HG02798 (cell line): ENCODE data around the gene LINGO3.
"Not testable (repeated sequence)": the region's sequence is repeated elsewhere in the genome, so short reads cannot be mapped to it uniquely, and the experiment has no call there.

Source experiments
- ATAC-seq: cut with Tn5 transposase; IDR thresholded peaks from one replicate; pipeline ENCODE4 v1.9.1; 2021; ENCODE audit warnings: mild to moderate bottlenecking; ENCODE audit not compliant: unreplicated experiment, poor library complexity

The LINGO3 gene

GRCh38 chr19:2308114-2308556 lies at the start of gene LINGO3:
Gene LINGO3 (minus strand): TSS chr19:2308154. CDS start chr19:2291776, 16,378 bp downstream.
- no peak for ATAC-seq

GRCh38 chr19:2356036-2356646 lies 48.2 kb upstream of the LINGO3 start:
- ATAC-seq: no peak

- ATAC-seq: no peak
Observed at GRCh38 chr19:2355168-2356035, 47.4 kb upstream of the LINGO3 start.

GRCh38 chr19:2354670-2355069 lies 46.7 kb upstream of the LINGO3 start:
- ATAC-seq: no peak

DNA sequence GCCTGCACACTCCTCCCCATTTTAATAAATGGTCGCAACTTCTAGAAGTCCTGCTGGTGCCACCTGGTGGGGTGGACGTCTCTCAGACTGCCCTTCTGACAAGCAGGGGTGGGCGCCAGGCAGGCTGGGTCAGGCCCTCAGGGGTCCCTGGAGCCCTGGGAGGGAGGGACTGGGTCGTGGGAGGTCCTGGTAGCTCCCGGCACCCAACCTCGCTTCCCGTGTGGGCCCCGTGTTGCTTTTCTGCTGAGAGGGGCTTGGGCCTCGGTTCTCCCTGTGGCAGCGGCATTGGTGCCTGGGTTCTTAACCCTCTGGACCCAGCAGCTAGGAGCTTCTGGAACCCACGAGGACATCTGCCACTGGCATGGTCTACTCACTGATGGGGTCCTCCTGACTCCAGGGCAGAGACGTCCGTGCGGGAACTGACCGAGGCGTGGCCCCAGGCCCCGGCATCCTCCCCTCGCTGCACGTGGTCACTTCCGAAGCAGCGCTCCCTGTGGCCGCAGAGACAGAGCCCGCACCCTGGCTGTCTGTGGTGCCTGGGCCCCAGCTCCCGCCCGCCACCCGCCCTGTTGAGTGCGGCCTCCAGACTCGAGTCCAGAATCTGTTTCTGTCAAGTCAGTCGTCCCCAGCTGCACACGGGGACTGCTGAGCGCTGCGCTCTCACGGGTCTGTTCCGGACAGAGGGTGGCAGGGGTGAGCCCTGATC lies 46.1 kb upstream of the LINGO3 start:
- ATAC-seq: no peak

- ATAC-seq: no peak
Observed at GRCh38 chr19:2353159-2353886, 45.4 kb upstream of the LINGO3 start.

DNA sequence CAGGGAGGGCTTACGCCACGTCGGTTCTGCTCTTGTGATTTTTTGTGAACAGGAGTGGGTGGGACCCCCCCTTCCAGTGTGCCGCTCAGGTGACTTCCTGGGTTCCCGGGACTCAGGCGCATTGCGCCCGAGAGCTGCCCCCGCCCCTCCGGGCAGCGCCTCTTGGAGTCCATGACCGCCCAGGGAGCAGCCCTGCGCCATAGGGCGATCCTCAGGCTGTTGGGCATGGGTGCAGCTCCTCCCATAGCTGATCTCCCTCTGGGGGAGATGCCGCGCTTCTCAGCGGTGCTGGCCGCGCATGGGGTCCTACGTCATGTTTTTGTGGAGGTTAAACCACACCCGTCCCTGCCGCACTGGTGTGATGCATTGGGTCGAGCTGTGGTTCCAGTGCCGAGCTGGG lies 44.2 kb upstream of the LINGO3 start:
- no peak for ATAC-seq

DNA sequence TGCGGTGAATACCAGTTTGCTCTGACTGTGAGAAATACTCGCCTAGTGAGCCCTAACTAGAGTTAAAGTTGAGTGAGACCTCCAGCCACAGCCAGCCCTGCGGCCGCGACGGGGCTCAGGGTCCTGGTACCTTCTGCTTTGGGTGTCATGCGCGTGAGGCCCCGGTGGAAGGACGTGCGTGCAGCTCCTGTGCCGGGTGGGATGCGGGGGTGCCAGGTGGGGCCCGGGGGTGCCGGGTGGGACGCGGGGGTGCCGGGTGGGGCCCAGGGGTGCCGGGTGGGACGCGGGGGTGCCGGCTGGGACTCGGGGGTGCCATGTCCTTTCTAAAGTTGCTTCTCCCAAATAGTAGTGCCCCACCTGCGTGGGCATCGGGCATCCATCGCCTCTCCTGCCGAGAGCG lies 43.6 kb upstream of the LINGO3 start:
- ATAC-seq: no peak

DNA sequence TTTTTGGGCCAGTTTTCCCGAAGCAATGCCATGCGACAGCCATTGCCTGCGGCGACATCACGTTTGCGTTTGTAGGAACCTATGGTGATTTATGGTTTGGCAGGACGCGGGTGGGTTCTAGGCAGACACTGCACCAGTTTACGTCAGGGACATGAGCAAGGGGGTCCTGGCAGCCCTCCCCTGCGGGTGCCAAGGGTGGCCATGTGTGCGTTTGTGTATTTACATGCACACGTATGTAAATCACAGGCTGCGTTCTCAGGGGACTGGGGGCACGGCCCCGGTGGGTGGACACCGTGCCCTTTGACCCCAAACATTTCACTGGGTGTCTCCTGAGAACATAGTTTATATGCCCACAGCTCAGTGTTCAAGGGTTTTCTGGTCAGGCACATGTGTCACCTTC lies 42.7 kb upstream of the LINGO3 start:
- no peak for ATAC-seq

DNA sequence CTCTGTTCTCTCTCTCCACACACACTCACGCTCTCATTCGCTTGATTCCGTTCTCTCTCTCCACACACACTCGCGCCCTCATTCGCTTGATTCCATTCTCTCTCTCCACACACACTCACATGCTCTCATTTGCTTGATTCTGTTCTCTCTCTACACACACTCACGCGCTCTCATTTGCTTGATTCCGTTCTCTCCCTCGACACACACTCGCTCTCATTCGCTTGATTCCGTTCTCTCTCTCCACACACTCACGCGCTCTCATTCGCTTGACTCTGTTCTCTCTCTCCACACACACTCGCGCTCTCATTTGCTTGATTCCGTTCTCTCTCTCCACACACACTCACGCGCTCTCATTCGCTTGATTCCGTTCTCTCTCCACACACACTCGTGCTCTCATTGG lies 41.9 kb upstream of the LINGO3 start:
- ATAC-seq: not testable (repeated sequence)

DNA sequence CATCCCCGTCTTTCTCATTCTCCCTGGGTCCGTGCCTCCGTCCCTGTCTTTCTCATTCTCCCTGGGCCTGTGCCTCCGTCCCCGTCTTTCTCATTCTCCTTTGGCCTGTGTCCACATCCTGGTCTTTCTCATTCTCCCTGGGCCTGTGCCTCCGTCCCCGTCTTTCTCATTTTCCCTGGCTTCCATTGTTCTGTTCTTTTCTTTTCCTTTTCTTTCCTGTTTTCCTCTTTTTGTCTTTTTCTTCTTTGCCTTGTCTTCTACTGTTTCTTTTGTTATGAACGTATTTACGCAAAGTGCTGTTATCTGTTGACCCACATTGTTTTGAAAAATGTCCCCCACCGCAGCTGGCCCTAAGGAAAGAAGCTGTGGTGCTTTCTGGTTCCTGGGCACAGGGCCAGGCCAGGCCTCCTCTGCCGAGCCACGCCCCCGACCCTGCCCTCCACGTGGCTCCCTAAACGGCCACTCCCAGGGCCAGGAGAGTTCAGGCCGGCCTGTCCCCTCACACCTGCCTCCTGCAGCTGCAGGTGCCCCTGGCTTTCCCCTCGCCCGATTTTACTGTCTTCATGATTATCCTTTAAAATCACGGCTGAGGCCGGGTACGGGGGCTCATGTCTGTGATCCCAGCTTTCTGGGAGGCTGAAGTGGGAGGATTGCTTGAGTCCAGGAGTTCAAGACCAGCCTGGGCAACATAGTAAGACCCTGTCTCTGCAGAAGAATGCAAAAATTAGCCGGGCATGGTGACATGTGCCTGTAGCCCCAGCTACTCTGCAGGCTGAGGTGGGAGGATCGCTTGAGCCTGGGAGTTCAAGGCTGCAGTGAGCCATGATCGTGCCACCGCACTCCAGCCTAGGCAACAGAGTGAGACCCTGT lies 38.1 kb upstream of the LINGO3 start:
- ATAC-seq: no peak

- no peak for ATAC-seq
Observed at GRCh38 chr19:2345076-2345475, 37.1 kb upstream of the LINGO3 start.

- ATAC-seq: no peak
Observed at GRCh38 chr19:2344381-2344870, 36.5 kb upstream of the LINGO3 start.

DNA sequence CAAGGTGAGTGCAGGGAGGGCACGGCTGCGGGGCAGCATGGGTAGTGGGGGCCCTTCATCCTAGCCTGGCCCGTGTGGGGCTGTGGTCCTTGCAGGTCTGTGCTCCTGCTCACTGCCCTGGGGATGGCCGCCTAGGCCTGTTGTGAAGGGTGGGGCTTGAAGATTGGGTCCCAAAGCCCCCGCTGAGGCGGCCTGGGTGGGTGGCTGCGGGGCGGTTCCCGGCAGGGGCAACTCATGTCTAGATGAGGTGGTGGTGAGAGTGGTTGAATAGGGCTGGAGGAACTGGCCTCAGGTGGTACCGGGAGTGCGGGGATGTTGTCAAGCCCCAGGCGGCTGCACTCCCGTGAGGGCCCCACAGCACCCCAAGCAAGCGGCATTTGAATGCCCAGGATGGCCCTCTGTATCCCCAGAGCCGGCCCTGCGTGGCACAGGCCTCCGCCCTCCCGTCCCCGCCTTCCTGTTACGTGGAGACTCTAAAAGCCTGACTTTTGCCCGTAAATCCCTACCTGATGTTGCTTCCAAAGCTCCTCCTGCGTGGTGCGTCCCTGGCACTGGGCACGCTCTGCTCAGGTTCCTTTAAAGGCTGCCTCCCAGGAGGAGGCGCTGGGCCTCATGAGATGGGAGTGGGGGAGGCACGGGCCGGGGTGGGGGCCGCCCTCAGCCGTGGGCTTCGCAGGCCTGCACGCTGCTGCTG lies 35.5 kb upstream of the LINGO3 start:
- ATAC-seq: no peak

DNA sequence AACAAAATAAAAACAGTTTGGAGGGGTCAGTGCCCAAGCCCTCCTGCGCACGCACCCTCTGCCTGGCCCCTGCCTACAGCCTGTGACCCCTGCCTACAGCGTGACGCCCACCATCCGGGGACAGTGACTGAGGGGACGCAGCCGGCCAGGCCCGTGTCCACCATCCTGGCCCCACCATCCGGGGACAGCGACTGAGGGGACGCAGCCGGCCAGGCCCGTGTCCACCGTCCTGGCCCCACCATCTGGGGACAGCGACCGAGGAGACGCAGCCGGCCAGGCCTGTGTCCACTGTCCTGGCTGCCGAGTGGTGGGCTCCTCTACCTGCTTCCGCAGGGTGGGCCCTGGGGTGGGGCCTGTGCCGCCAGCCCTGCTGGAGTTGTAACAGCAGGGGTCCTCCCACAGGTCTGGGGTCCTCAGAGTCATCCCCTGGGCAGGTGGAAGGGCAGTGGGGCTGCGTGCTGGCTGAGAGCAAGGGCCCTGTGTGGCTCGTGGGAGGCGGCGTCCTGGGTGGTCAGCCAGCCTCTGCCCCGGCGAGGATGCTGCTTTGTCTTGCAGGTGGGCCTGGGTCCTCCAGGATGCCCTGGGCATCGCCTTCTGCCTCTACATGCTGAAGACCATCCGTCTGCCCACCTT lies 34.8 kb upstream of the LINGO3 start:
- ATAC-seq: no peak

GRCh38 chr19:2341982-2342381 lies 34.0 kb upstream of the LINGO3 start:
- ATAC-seq: no peak

GRCh38 chr19:2341244-2341751 lies 33.3 kb upstream of the LINGO3 start:
- ATAC-seq: no peak
